Breast epithelium (tissue), 3 donors: ENCODE measurements around the gene ANO2.

Experiments
- CTCF ChIP-seq, 3 donors: fragments of 450-650 bp; IDR thresholded peaks; one replicate each; pipeline ENCODE4 v1.5.1; 2016 to 2017; ENCODE audit warnings: antibody characterized with exemption in 3 of 3, mild to moderate bottlenecking in 3 of 3, moderate library complexity in 3 of 3
- POLR2A ChIP-seq: fragments of 450-650 bp; IDR thresholded peaks from one replicate; pipeline ENCODE4 v1.6.1; 2016; ENCODE audit warnings: antibody characterized with exemption, mild to moderate bottlenecking, moderate library complexity
- POLR2AphosphoS5 ChIP-seq, 3 donors: sonication (generic); formaldehyde crosslinking; IDR thresholded peaks; one replicate each; pipeline ENCODE4 v1.6.1; 2017; ENCODE audit warnings: antibody characterized with exemption in 3 of 3

- no peak for TF ChIP-seq CTCF (IDR thresholded peaks at IDR 0.05)
- no peak for TF ChIP-seq POLR2A
- TF ChIP-seq POLR2AphosphoS5 (IDR thresholded peaks at IDR 0.05): no peak
Observed at GRCh38 chr12:5561057-5561456, 384.0 kb downstream of the ANO2 start.
